Activated T-helper 9 cell treated with anti-CD3 and anti-CD28 coated beads, Interleukin-2, amount 50 U/mL, for 16 hours (primary cell): ENCODE data around the gene DMRTC2.
A peak's percentile ranks its signal among the peaks of the same experiment; 100 is the strongest.

Experiments used
- DNase-seq: peaks from one replicate; pipeline ENCODE4 v3.0.0-alpha.2; 2020; ENCODE audit warnings: low read depth

The DMRTC2 gene

GRCh38 chr19:41847351-41848105 is 2.7 kb downstream of the DMRTC2 start:
- no peak for DNase-seq

DNA sequence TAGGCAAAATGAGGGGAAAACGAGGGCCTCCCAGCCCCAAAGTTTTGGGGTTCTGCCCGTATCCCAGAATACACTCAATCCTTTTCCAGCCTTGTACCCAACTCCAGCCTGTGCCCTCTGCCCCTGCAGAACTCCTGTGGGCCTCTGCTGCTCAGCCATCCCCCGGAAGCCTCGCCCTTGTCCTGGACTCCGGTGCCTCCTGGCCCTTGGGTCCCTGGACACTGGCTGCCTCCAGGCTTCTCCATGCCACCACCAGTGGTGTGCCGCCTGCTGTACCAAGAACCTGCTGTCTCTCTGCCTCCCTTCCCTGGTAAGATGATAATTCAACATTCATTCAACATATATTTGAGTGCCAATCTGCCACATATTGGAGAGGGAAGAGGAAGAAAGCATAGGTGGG is 3.8 kb downstream of the DMRTC2 start:
- DNase-seq: no peak

- no peak for DNase-seq
Observed at GRCh38 chr19:41849067-41849466, 4.2 kb downstream of the DMRTC2 start.

DNA sequence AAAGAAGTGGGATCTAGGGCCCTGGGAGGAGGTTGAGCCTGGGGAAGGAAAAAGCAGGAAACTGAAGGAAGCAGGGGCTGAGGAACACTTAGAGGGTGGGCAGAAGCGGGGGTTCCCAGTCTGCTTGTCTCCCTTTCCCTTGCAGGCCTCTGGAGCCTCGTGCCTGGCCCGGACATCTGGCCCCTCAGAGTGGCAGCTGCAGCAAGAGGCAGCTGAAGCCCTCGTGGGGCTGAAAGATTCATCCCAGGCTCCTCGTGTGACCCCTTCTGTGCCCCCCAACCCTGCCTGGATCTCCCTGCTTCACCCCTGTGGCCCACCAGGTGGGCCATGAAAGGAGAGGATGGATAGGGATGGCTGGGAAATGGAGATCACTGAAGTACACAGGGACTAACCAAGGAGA is 5.5 kb downstream of the DMRTC2 start:
- no peak for DNase-seq

DNA sequence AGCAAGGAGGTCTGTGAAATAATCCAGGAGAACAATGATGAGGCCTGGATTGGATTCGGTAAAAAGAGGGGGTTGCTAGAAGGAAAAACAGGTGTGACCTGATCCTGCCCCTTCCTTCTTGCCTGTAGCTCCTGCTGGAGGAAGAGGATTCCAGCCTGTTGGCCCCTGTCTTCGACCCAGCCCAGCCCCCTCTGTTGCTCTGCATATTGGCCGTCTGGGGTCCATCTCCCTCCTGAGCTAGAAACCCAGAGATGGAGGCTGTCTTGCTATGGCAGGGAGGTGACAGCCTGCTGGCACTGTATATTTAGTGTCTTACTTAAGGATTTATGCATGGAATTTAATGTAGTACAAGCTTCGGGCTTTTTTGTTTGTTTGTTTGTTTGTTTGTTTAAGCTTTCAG is 6.6 kb downstream of the DMRTC2 start:
- no peak for DNase-seq

- DNase-seq: no peak
Observed at GRCh38 chr19:41853344-41853743, 8.5 kb downstream of the DMRTC2 start.

DNA sequence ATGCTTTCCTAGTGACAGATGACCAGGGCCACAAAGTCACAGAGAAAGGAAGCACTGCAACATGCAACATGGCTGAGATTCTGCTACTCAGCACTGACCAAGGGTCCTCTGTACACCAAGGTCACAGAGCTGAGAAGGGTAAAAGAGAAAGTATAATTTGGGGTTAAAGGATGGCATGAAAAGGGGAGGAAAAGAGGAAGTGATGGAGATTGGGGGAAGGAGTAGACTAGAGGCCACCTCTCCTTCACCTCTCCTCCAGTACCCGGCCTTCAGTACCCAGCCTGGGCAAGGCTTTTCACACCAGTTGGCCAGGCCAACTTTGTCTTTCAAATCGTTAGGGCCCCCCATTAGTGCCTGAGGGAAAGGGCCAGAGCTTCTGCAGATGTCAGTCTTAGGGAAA is 8.9 kb downstream of the DMRTC2 start:
- no peak for DNase-seq

- DNase-seq: no peak
Observed at GRCh38 chr19:41859213-41859617, 14.4 kb downstream of the DMRTC2 start.

- peak; percentile 97 for DNase-seq
Observed at GRCh38 chr19:41859618-41860418, 15.0 kb downstream of the DMRTC2 start, which contains the start of gene RPS19. TSS of gene RPS19 (plus strand) at chr19:41860255. CDS start at chr19:41860775, 520 bp downstream.

- no peak for DNase-seq
Observed at GRCh38 chr19:41860419-41861115, 15.7 kb downstream of the DMRTC2 start.

DNA sequence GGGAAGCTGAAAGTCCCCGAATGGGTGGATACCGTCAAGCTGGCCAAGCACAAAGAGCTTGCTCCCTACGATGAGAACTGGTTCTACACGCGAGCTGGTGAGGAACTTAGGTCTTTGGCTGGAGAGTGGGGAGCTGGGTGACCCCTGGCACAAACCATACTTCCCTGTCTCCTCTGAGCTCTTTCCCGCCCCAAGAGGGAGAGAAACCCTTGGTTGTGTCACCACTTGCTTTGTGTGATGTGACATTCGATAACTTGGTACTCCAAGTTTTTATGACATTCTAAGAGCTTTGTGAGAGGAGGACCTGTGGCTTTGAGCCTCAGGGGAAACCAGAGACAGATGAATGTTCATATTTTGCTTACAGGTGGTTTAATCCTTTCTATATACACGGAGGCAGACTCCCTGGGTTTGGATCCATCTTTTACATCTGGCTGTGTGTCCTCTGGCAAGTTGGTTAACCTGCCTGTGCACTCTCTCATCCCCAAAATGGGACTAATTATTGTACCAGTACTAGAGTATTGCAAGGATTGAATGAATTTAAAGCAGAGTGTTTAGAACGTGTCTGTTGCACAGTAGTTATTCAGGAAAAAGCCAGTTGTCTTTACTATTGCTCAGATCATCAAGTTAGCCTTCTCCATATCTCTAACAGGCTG is 16.4 kb downstream of the DMRTC2 start:
- no peak for DNase-seq

- DNase-seq: no peak
Observed at GRCh38 chr19:41861846-41862245, 17.0 kb downstream of the DMRTC2 start.

GRCh38 chr19:41862445-41862986 is 17.7 kb downstream of the DMRTC2 start:
- no peak for DNase-seq

DNA sequence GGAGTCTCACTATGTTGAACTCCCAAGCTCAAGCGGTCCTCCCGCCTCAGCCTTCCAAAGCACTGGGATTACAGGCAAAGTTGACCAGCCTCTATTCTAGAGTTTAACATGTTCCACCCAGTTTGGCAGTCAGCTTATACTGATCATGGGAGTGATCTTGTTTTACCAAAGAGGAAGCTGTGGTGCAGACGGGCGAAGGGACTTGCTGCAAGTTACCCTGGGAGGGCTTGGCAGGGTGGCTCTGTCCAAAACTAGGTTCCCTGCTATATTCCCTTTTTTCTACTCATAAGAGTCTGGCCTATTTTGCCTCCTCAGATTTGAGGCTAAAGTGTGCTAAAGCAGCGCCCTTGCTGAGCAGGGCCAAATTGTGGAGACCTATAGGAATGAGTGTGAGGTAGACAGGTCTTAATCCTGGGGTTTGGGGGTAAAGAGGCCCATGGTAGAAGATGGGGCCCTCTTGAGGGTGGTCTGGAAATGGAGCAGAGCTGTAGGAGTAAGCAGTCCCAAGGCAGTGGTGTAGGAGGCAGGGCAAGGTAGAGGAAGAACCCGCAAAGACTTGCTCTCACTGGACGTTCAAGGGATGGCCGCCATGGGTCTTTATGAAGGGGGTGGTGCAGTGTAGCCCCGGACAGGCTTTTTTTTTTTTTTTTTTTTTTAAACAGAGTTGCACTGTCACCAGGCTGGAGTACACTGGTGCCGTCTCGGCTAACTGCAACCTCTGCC is 18.5 kb downstream of the DMRTC2 start:
- no peak for DNase-seq

DNA sequence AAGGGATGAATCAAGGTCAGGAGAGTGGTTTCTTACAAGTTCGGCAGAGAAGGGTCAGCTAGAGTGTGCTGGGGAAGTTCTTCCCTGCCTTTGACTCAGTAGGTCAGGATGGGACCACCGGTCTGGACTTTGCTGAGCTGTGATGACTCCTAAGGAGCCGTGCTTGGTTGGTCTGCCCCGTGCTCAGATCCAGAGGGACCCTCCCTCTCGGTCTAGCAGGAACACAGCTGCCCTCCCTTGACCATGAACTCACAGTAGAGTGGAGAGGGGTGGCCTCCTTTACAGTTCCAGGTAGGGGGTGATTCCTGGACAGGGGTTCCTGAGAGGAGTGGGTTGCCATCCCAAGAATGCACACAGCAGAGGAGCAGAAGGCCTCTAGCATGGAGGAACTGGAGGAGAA is 19.5 kb downstream of the DMRTC2 start:
- no peak for DNase-seq

DNA sequence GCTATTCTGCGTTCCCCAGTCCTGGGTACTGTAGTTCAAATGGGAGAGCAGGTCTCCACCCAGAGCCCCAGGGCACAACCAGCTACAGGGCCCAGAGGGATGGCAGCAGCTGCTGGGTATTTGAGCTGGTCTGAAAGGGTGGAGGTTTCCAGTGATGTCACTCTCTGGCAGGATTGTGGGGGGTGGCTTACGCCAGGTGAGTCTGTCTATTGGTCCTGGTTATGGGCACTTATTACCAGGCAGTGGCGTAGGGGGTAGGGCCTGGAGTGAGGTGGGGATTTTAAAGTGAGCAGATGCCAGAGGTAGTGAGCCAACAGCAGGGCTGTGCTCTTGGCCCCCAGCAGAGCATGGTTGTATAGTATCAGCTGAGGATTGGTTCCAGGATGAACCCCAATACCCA is 21.4 kb downstream of the DMRTC2 start:
- no peak for DNase-seq

GRCh38 chr19:41868120-41868988 is 23.5 kb downstream of the DMRTC2 start:
- DNase-seq: no peak

DNA sequence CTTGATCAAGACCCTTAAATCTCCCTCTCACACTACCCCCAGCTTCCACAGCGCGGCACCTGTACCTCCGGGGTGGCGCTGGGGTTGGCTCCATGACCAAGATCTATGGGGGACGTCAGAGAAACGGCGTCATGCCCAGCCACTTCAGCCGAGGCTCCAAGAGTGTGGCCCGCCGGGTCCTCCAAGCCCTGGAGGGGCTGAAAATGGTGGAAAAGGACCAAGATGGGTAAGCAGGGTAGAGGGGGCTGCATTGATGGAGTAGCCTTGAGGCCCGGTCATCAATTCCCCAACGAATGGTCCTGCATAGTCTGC is 24.1 kb downstream of the DMRTC2 start:
- no peak for DNase-seq

- DNase-seq: no peak
Observed at GRCh38 chr19:41869374-41869955, 24.6 kb downstream of the DMRTC2 start.

- DNase-seq: no peak
Observed at GRCh38 chr19:41870401-41870873, 25.6 kb downstream of the DMRTC2 start.
